Measurements from ENCODE around the gene RFX5.

- TF ChIP-seq REST (IDR thresholded peaks at IDR 0.05; ENCODE audit: insufficient read depth in 1 of 2, low read depth in 2 of 2, low read length in 2 of 2) (no peak), POLR2AphosphoS5 (IDR thresholded peaks at IDR 0.05; ENCODE audit: low read depth, low read length) (peak; percentile 40), SIN3A (IDR thresholded peaks at IDR 0.05; ENCODE audit: borderline replicate concordance, insufficient read depth, low read length) (no peak), TAF1 (IDR thresholded peaks at IDR 0.05; ENCODE audit: borderline replicate concordance, insufficient read depth, low read length) (no peak)
These were observed 54.6 kb downstream of the RFX5 start for GRCh38 chr1:151292207-151293030.

All from PFSK-1 (cell line).